ENCODE data around the gene LRRN4CL.

- no peak for TF ChIP-seq CEBPB (IDR thresholded peaks at IDR 0.05)
- TF ChIP-seq MAX (IDR thresholded peaks at IDR 0.05), result no peak
- TF ChIP-seq TAF1 (IDR thresholded peaks at IDR 0.05; ENCODE audit: low read depth), result no peak
- TF ChIP-seq REST (IDR thresholded peaks at IDR 0.05; ENCODE audit: low read depth), result no peak
- no peak for TF ChIP-seq CREB1 (IDR thresholded peaks at IDR 0.05; ENCODE audit: low read depth)
- TF ChIP-seq EGR1 (IDR thresholded peaks at IDR 0.05), result no peak
- TF ChIP-seq EP300 (IDR thresholded peaks at IDR 0.05; ENCODE audit: borderline replicate concordance), result no peak
- no peak for TF ChIP-seq TCF12 (IDR thresholded peaks at IDR 0.05; ENCODE audit: low read depth)
- TF ChIP-seq YY1 (IDR thresholded peaks at IDR 0.05; ENCODE audit: low read depth), result no peak
- TF ChIP-seq TEAD4 (IDR thresholded peaks at IDR 0.05), result no peak
Observed at GRCh38 chr11:62648967-62649364, 40.4 kb downstream of the LRRN4CL start.
